Measurements from ENCODE around the gene TSPYL1. TPM values are rescaled to one million over a fixed set of nuclear protein-coding genes. Genes with fewer than 3 reads are reported as not detected.

TSPYL1 gene
- total RNA-seq, 1 experiment from 2014 or later: 131 TPM

DNA sequence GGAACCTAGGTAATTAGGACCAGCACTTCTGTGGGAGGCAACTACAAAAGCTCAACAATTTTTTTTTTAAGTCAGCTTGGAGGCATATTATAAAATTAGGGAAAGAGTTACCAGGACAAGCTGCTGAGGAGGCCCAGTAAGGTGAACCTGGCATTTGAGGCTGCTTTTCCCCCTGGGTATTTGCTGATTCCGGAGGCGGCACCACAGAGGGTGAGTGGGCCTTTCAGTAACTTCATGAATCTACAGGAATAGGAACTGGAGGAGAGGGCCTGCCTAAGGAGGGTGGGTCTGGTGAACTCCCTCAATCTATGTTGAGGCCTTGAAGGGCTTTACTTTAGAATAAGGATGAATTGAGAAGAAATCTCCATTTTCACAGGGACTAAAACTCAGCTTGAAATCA lies 40.5 kb downstream of the TSPYL1 start:
- DNase-seq (ENCODE audit: low spot score): peak; percentile 58
- in situ Hi-C loops (cut with HindIII; ENCODE audit: low sequenced_read_pairs): no loop called here

DNA sequence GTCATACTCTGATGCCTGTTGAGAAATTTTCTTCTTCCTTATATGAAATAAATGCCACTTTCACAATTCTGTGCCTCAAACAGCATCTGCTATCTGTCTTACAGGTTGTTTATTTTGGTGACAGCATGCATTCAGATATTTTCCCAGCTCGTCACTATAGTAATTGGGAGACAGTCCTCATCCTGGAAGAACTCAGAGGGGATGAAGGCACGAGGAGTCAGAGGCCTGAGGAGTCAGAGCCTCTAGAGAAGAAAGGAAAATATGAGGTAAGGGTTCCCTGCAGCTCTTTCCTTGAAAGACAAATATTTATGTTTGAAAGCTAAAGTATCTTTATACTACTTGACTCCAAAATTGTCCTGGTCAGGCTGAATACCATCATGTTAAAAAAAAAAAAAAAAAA lies 41.6 kb downstream of the TSPYL1 start:
- DNase-seq (ENCODE audit: low spot score): no peak
- in situ Hi-C loops (cut with HindIII; ENCODE audit: low sequenced_read_pairs): no loop called here

DNA sequence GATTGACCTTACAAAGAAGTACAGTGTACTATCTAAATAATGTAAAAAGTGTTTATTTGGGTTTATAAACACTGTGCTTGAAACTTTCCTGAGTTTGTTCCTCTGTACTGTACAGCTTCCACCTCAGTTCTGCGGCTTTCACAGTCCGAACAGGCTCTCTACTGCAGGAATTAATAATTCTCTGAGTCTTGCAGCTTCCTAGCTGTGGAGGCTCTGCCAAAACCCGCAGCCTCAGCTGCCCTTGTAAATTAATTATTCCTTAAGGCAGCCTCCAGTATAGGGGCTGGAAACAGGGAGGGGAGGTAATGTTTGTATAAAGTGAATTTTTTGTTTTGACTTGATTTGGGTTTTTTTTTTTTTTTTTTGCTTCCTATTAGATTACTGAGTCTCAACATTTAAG lies 45.0 kb downstream of the TSPYL1 start:
- no peak for DNase-seq (ENCODE audit: low spot score)
- in situ Hi-C loops (cut with HindIII; ENCODE audit: low sequenced_read_pairs): no loop called here

DNA sequence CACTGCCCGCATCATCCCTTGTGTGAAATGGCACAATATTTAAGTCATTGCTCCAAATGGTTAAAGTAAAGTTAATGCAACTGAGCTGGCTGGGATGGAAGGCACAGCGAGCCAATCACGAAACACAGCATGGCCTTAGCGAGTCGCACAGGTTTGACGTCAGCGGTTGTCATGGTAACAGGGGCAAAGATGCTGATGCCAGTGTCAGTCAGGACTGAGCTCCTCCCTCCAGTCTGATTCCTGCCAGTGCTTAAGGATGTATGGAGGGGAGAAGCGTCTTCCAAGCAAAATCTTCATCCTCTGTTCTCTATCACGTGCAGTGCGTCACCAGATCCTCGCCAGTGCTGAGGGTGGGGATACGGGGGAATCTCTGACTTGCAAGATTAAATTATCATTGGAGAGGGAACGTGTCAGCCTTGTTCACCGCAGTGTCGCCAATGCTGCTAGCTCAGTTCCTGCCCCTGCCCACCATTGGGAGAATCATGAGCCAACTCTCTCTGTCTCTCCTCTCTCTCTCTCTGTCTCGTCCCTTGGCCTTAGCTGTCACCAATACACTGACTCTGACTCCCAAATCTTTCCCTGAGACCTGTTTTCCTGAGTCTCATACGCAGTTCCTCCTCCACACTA lies 50.3 kb downstream of the TSPYL1 start:
- in situ Hi-C loops (cut with HindIII; ENCODE audit: low sequenced_read_pairs): no loop called here
- DNase-seq (ENCODE audit: low spot score): peak; percentile 100

Other genes with a start within 250 kb of the TSPYL1 start
- gene FRK, start 219.0 kb downstream of the TSPYL1 start, total RNA-seq (2014; rRNA removed; shearing (Covaris generic)): 0.14 TPM in 1 of 2 replicates, not detected in the other
- gene NT5DC1, start 179.1 kb downstream of the TSPYL1 start, total RNA-seq (2014; rRNA removed; shearing (Covaris generic)): 8.4 and 13.5 TPM in 2 replicates
- gene COL10A1, start 153.8 kb downstream of the TSPYL1 start, total RNA-seq (2014; rRNA removed; shearing (Covaris generic)): not detected in 2 replicates
- gene TSPYL4, start 25.9 kb downstream of the TSPYL1 start, total RNA-seq (2014; rRNA removed; shearing (Covaris generic)): 10.5 and 14.0 TPM in 2 replicates
- 30.2 and 37.8 TPM in 2 replicates for gene DSE, start 91.0 kb upstream of the TSPYL1 start, total RNA-seq (2014; rRNA removed; shearing (Covaris generic))
- gene CALHM6, start 181.4 kb upstream of the TSPYL1 start, total RNA-seq (2014; rRNA removed; shearing (Covaris generic)): 0.74 TPM in 1 of 2 replicates, not detected in the other
- under 0.01 TPM in 2 replicates for gene CALHM5, start 231.7 kb upstream of the TSPYL1 start, total RNA-seq (2014; rRNA removed; shearing (Covaris generic))

Data from G401 (cell line).